ENCODE results near the gene TBC1D21.

- TF ChIP-seq, protein P1, sequence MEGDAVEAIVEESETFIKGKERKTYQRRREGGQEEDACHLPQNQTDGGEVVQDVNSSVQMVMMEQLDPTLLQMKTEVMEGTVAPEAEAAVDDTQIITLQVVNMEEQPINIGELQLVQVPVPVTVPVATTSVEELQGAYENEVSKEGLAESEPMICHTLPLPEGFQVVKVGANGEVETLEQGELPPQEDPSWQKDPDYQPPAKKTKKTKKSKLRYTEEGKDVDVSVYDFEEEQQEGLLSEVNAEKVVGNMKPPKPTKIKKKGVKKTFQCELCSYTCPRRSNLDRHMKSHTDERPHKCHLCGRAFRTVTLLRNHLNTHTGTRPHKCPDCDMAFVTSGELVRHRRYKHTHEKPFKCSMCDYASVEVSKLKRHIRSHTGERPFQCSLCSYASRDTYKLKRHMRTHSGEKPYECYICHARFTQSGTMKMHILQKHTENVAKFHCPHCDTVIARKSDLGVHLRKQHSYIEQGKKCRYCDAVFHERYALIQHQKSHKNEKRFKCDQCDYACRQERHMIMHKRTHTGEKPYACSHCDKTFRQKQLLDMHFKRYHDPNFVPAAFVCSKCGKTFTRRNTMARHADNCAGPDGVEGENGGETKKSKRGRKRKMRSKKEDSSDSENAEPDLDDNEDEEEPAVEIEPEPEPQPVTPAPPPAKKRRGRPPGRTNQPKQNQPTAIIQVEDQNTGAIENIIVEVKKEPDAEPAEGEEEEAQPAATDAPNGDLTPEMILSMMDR (conservative IDR thresholded peaks at IDR 0.05): peak; percentile 97
- no peak for TF ChIP-seq ZFX (IDR thresholded peaks at IDR 0.05)
These were observed 34.9 kb downstream of the TBC1D21 start for GRCh38 chr15:73908030-73908821.

Measured in C4-2B (cell line).